H9 (cell line): ENCODE measurements around the gene SPX. TPM values are rescaled to one million over a fixed set of nuclear protein-coding genes. Genes with fewer than 3 reads are reported as not detected.

Source experiments
- DNase-seq: peaks from one replicate; pipeline ENCODE4 v3.0.0-alpha.2; 2017
- H2AFZ ChIP-seq: one replicate; pipeline ENCODE4 v1.6.1; 2013; ENCODE audit warnings: mild to moderate bottlenecking, low read length, control low read depth, moderate library complexity
- H2AK5ac ChIP-seq: 2 replicates; pipeline ENCODE4 v1.6.1; 2013; ENCODE audit warnings: low read length, control low read depth, mixed read lengths; ENCODE audit not compliant: insufficient read length
- H2BK120ac ChIP-seq: one replicate; pipeline ENCODE4 v1.6.1; 2013; ENCODE audit warnings: low read depth, mild to moderate bottlenecking, low read length, control low read depth, inconsistent platforms; ENCODE audit not compliant: poor library complexity, severe bottlenecking
- H2BK12ac ChIP-seq: 2 replicates; pipeline ENCODE4 v1.6.1; 2013; ENCODE audit warnings: low read length, control low read depth, mixed read lengths, low read depth; ENCODE audit not compliant: insufficient read length
- H2BK15ac ChIP-seq: 2 replicates; pipeline ENCODE4 v1.6.1; 2013; ENCODE audit warnings: low read depth, low read length, control low read depth
- H2BK20ac ChIP-seq: one replicate; pipeline ENCODE4 v1.6.1; 2013; ENCODE audit warnings: low read depth, mild to moderate bottlenecking, low read length, control low read depth, inconsistent platforms; ENCODE audit not compliant: poor library complexity, severe bottlenecking
- H2BK5ac ChIP-seq: 2 replicates; pipeline ENCODE4 v1.6.1; 2013; ENCODE audit warnings: low read length, control low read depth, mixed read lengths; ENCODE audit not compliant: insufficient read length
- H3K14ac ChIP-seq: 2 replicates; pipeline ENCODE4 v1.6.1; 2013; ENCODE audit warnings: low read length, control low read depth; ENCODE audit not compliant: insufficient read depth
- H3K18ac ChIP-seq: 2 replicates; pipeline ENCODE4 v1.6.1; 2013; ENCODE audit warnings: low read depth, mild to moderate bottlenecking, mixed read lengths, low read length, control low read depth; ENCODE audit not compliant: insufficient read length
- H3K23ac ChIP-seq: 2 replicates; pipeline ENCODE4 v1.6.1; 2013; ENCODE audit warnings: low read length, control low read depth, mixed read lengths, low read depth; ENCODE audit not compliant: insufficient read length
- H3K23me2 ChIP-seq: 2 replicates; pipeline ENCODE4 v1.6.1; 2013; ENCODE audit warnings: low read depth, mild to moderate bottlenecking, mixed read lengths, low read length, control low read depth; ENCODE audit not compliant: insufficient read length, poor library complexity, severe bottlenecking
- H3K27ac ChIP-seq: 2 replicates; pipeline ENCODE4 v1.5.1; 2013; ENCODE audit warnings: low read length, control low read depth, mixed read lengths, low read depth; ENCODE audit not compliant: insufficient read length
- H3K27me3 ChIP-seq: 2 replicates; pipeline ENCODE4 v1.6.1; 2013; ENCODE audit warnings: low read length, control low read depth, inconsistent platforms; ENCODE audit not compliant: insufficient read depth
- H3K4ac ChIP-seq: 2 replicates; pipeline ENCODE4 v1.6.1; 2013; ENCODE audit warnings: low read depth, mild to moderate bottlenecking, control low read depth, inconsistent platforms, low read length, moderate library complexity
- H3K4me1 ChIP-seq: 2 replicates; pipeline ENCODE4 v1.6.1; 2013; ENCODE audit warnings: low read length, control low read depth, inconsistent platforms; ENCODE audit not compliant: insufficient read depth
- H3K4me2 ChIP-seq: 2 replicates; pipeline ENCODE4 v1.6.1; 2013; ENCODE audit warnings: low read length, control low read depth, mixed read lengths; ENCODE audit not compliant: insufficient read length, insufficient read depth
- H3K56ac ChIP-seq: 2 replicates; pipeline ENCODE4 v1.6.1; 2013; ENCODE audit warnings: low read depth, mild to moderate bottlenecking, mixed read lengths, low read length, control low read depth; ENCODE audit not compliant: insufficient read length
- H3K79me1 ChIP-seq: 2 replicates; pipeline ENCODE4 v1.6.1; 2013; ENCODE audit warnings: low read depth, mild to moderate bottlenecking, moderate library complexity, low read length, control low read depth, inconsistent platforms; ENCODE audit not compliant: insufficient read depth, poor library complexity, severe bottlenecking
- H3K79me2 ChIP-seq: 2 replicates; pipeline ENCODE4 v1.6.1; 2013; ENCODE audit warnings: low read length, control low read depth, inconsistent platforms; ENCODE audit not compliant: insufficient read depth
- H3K9ac ChIP-seq: 2 replicates; pipeline ENCODE4 v1.6.1; 2013; ENCODE audit warnings: low read length, control low read depth, mixed read lengths; ENCODE audit not compliant: insufficient read length; ENCODE audit errors: extremely low read depth
- H3K9me3 ChIP-seq: one replicate; pipeline ENCODE4 v1.6.1; 2013; ENCODE audit warnings: low read depth, low read length, inconsistent platforms; ENCODE audit not compliant: control insufficient read depth
- H3T11ph ChIP-seq: one replicate; pipeline ENCODE4 v1.6.1; 2013; ENCODE audit warnings: mild to moderate bottlenecking, low read length, control low read depth, inconsistent platforms
- H4K20me1 ChIP-seq: one replicate; pipeline ENCODE4 v1.6.1; 2013; ENCODE audit not compliant: control insufficient read depth, insufficient read length, insufficient read depth
- H4K5ac ChIP-seq: 2 replicates; pipeline ENCODE4 v1.6.1; 2013; ENCODE audit warnings: low read depth, mild to moderate bottlenecking, mixed read lengths, low read length, control low read depth; ENCODE audit not compliant: insufficient read length
- H4K8ac ChIP-seq: replicated peaks from 2 replicates; pipeline ENCODE4 v1.6.1; 2013; ENCODE audit warnings: low read length, control low read depth, mixed read lengths, low read depth; ENCODE audit not compliant: insufficient read length
- H4K91ac ChIP-seq: 2 replicates; pipeline ENCODE4 v1.6.1; 2013; ENCODE audit warnings: low read depth, mild to moderate bottlenecking, moderate library complexity, mixed read lengths, low read length, control low read depth; ENCODE audit not compliant: insufficient read length
- H3K27ac Mint-ChIP-seq, 3 experiments: 2 replicates in 2 of 3; 3 replicates in 1 of 3; pipeline ENCODE4 v1.8.0; 2020 to 2021; ENCODE audit warnings: mixed read lengths in 3 of 3, mild to moderate bottlenecking in 1 of 3, moderate library complexity in 1 of 3
- H3K27me3 Mint-ChIP-seq: 2 replicates; pipeline ENCODE4 v1.8.0; 2021; ENCODE audit warnings: low read depth, mild to moderate bottlenecking, moderate library complexity, mixed read lengths
- H3K36me3 Mint-ChIP-seq, 3 experiments: 2 replicates in 2 of 3; 3 replicates in 1 of 3; pipeline ENCODE4 v1.8.0; 2020 to 2021; ENCODE audit warnings: low read depth in 3 of 3, mixed read lengths in 3 of 3; ENCODE audit not compliant: insufficient read depth in 1 of 3
- H3K4me1 Mint-ChIP-seq, 2 experiments: 2 replicates each; pipeline ENCODE4 v1.8.0; 2020; ENCODE audit warnings: mixed read lengths in 2 of 2
- H3K4me3 Mint-ChIP-seq, 2 experiments: 2 replicates in 1 of 2; 3 replicates in 1 of 2; pipeline ENCODE4 v1.8.0; 2020 to 2021; ENCODE audit warnings: mild to moderate bottlenecking in 2 of 2, mixed read lengths in 2 of 2, moderate library complexity in 1 of 2
- H3K9me3 Mint-ChIP-seq, 2 experiments: 2 replicates in 1 of 2; 3 replicates in 1 of 2; pipeline ENCODE4 v1.8.0; 2020; ENCODE audit warnings: mild to moderate bottlenecking in 2 of 2, mixed read lengths in 2 of 2, moderate library complexity in 1 of 2
- WGBS: extraction: QIAGEN DNeasy Blood & Tissue Kit; methylation state at CpG from one replicate; pipeline ENCODE4 v1.1.7; 2013; ENCODE audit warnings: missing lambda C conversion rate, low lambda C conversion rate, mixed read lengths; ENCODE audit not compliant: insufficient read length; ENCODE audit errors: extremely low coverage; 5-methylcytosine and 5-hydroxymethylcytosine counted together
- total RNA-seq: library from RNA; stranded (reverse); gene quantifications from 2 replicates; pipeline ENCODE4 v1.2.1, GENCODE V29; 2021
- TF ChIP-seq, protein P1 (sequence below): fragments of 200-600 bp; sonication (generic); conservative IDR thresholded peaks from 3 replicates; pipeline ENCODE4 v1.8.0; 2021; ENCODE audit warnings: antibody characterized with exemption, mild to moderate bottlenecking

Gene SPX
- total RNA-seq, 1 experiment from 2014 or later: 0.35 TPM

DNA sequence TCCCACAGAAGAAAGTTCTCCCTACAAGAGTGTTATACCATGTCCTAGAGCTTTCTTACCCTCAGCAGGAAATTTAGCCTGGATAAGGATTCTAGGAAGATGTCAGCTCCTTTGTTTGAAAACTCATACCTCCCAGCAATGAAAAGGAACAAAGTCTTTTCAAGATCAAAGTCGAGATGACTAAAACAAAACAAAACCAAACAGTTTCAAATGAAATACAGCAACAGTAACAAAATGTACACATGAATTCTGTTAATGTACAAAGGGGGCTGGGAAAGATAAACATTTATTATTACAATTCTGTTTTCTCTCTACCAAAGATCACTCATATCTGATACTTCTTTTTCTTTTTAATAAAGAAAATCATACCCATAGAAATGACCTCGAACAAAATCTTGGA lies 36.8 kb downstream of the SPX start:
- Histone ChIP-seq H3K23ac (no peak overlapping the region), H3K4me1 (no peaks in the 10 kb centered on the region), H3K27ac (no peak overlapping the region), H2AFZ (no peak overlapping the region), H2BK20ac (no peak overlapping the region), H2BK12ac (no peak overlapping the region), H4K8ac (no peak overlapping the region), H3K14ac (no peak overlapping the region), H3K9me3 (no peaks in the 10 kb centered on the region), H2BK15ac (no peak overlapping the region), H2BK5ac (no peak overlapping the region), H3K4ac (no peak overlapping the region), H4K5ac (no peak overlapping the region), H3K27me3 (no peaks in the 10 kb centered on the region), H3T11ph (no peak overlapping the region), H3K4me2 (no peak overlapping the region), H3K9ac (no peak overlapping the region), H4K20me1 (no peaks in the 10 kb centered on the region), H3K18ac (no peak overlapping the region), H3K79me1 (no peaks in the 10 kb centered on the region), H3K23me2 (no peaks in the 10 kb centered on the region), H3K56ac (no peak overlapping the region), H2BK120ac (no peak overlapping the region), H4K91ac (no peak overlapping the region), H2AK5ac (no peak overlapping the region), H3K79me2 (no peaks in the 10 kb centered on the region)
- Mint-ChIP-seq H3K27ac (no peak overlapping the region), H3K4me1 (peaks cover 2 to 3% of the 10 kb centered on the region in 2 experiments; a peak in 2 of 4 replicates), H3K36me3 (no peaks in the 10 kb centered on the region), H3K27me3 (no peaks in the 10 kb centered on the region), H3K4me3 (no peak overlapping the region), H3K9me3 (no peaks in the 10 kb centered on the region)
- no CpG with 5 or more reads among the region's 2 CpGs for WGBS
- DNase-seq: no peak
- TF ChIP-seq, protein P1, sequence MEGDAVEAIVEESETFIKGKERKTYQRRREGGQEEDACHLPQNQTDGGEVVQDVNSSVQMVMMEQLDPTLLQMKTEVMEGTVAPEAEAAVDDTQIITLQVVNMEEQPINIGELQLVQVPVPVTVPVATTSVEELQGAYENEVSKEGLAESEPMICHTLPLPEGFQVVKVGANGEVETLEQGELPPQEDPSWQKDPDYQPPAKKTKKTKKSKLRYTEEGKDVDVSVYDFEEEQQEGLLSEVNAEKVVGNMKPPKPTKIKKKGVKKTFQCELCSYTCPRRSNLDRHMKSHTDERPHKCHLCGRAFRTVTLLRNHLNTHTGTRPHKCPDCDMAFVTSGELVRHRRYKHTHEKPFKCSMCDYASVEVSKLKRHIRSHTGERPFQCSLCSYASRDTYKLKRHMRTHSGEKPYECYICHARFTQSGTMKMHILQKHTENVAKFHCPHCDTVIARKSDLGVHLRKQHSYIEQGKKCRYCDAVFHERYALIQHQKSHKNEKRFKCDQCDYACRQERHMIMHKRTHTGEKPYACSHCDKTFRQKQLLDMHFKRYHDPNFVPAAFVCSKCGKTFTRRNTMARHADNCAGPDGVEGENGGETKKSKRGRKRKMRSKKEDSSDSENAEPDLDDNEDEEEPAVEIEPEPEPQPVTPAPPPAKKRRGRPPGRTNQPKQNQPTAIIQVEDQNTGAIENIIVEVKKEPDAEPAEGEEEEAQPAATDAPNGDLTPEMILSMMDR: no peak
